Fibroblast of mammary gland (primary cell): ENCODE results near the gene NMUR1.

ENCODE experiments used
- DNase-seq: peaks from one replicate; pipeline ENCODE4 v3.0.0-alpha.2; 2010; ENCODE audit warnings: low read depth
- H3K4me3 ChIP-seq: 2 replicates; pipeline ENCODE4 v1.5.1; 2011; ENCODE audit warnings: low read depth, mild to moderate bottlenecking, low read length, moderate library complexity; ENCODE audit not compliant: control insufficient read depth
- CTCF ChIP-seq: conservative IDR thresholded peaks from 2 replicates; pipeline ENCODE4 v1.5.1; 2011; ENCODE audit warnings: low read depth, low read length, inconsistent platforms; ENCODE audit not compliant: control insufficient read depth, insufficient read depth

The NMUR1 gene

GRCh38 chr2:231528636-231529030 lies 1.6 kb downstream of the NMUR1 start:
- no peak for DNase-seq
- no peak for TF ChIP-seq CTCF
- no peak overlapping the region for H3K4me3 ChIP-seq

- no peak overlapping the region for H3K4me3 ChIP-seq
- no peak for DNase-seq
- no peak for TF ChIP-seq CTCF
Observed at GRCh38 chr2:231527955-231528635, 2.1 kb downstream of the NMUR1 start.

- no peak for DNase-seq
- no peak for TF ChIP-seq CTCF
- H3K4me3 ChIP-seq: no peak overlapping the region
Observed at GRCh38 chr2:231527091-231527395, 3.2 kb downstream of the NMUR1 start.

- no peak overlapping the region for H3K4me3 ChIP-seq
- DNase-seq: no peak
- TF ChIP-seq CTCF: no peak
Observed at GRCh38 chr2:231526341-231527090, 3.7 kb downstream of the NMUR1 start.

GRCh38 chr2:231525248-231526163 lies 4.7 kb downstream of the NMUR1 start:
- DNase-seq: no peak
- no peak for TF ChIP-seq CTCF
- no peak overlapping the region for H3K4me3 ChIP-seq

GRCh38 chr2:231524477-231525247 lies 5.6 kb downstream of the NMUR1 start:
- no peak for DNase-seq
- TF ChIP-seq CTCF: no peak
- H3K4me3 ChIP-seq: no peak overlapping the region
